Trophoblast cell (in vitro differentiated cells and primary cell): ENCODE data around the gene TMEM229B.

Experiments
- DNase-seq, 2 donors: peaks; one replicate each; pipeline ENCODE4 v3.0.0-alpha.2; 2016
- H2AFZ ChIP-seq: 2 replicates; pipeline ENCODE4 v1.6.1; 2013; ENCODE audit warnings: low read length, moderate library complexity, mild to moderate bottlenecking; ENCODE audit not compliant: insufficient read depth, poor library complexity
- H2AK5ac ChIP-seq: 2 replicates; pipeline ENCODE4 v1.6.1; 2013; ENCODE audit warnings: mild to moderate bottlenecking, low read length
- H2BK120ac ChIP-seq: 2 replicates; pipeline ENCODE4 v1.6.1; 2013; ENCODE audit warnings: low read length, mild to moderate bottlenecking, moderate library complexity; ENCODE audit not compliant: insufficient read depth, poor library complexity
- H2BK12ac ChIP-seq: 2 replicates; pipeline ENCODE4 v1.6.1; 2013; ENCODE audit warnings: mild to moderate bottlenecking, low read length, moderate library complexity
- H2BK5ac ChIP-seq: 2 replicates; pipeline ENCODE4 v1.6.1; 2013; ENCODE audit warnings: low read length, low read depth, moderate library complexity, mild to moderate bottlenecking; ENCODE audit not compliant: poor library complexity
- H3K14ac ChIP-seq: 2 replicates; pipeline ENCODE4 v1.6.1; 2013; ENCODE audit warnings: mild to moderate bottlenecking, low read length
- H3K18ac ChIP-seq: 2 replicates; pipeline ENCODE4 v1.6.1; 2013; ENCODE audit warnings: mild to moderate bottlenecking, low read length
- H3K23ac ChIP-seq: 2 replicates; pipeline ENCODE4 v1.6.1; 2013; ENCODE audit warnings: low read length
- H3K27ac ChIP-seq: 2 replicates; pipeline ENCODE4 v1.5.1; 2013; ENCODE audit warnings: low read depth, mild to moderate bottlenecking, inconsistent platforms, low read length, moderate library complexity
- H3K27me3 ChIP-seq: 2 replicates; pipeline ENCODE4 v1.6.1; 2013; ENCODE audit warnings: inconsistent platforms, mild to moderate bottlenecking, low read length, moderate library complexity; ENCODE audit not compliant: insufficient read depth
- H3K36me3 ChIP-seq, 2 experiments: 1 replicate in 1 of 2; 2 replicates in 1 of 2; pipeline ENCODE4 v1.6.1; 2013; ENCODE audit warnings: low read length in 2 of 2, mild to moderate bottlenecking in 2 of 2, moderate library complexity in 1 of 2; ENCODE audit not compliant: insufficient read depth in 2 of 2, control insufficient read depth in 1 of 2
- H3K4ac ChIP-seq: 2 replicates; pipeline ENCODE4 v1.6.1; 2013; ENCODE audit warnings: low read depth, mild to moderate bottlenecking, low read length, moderate library complexity
- H3K4me1 ChIP-seq, 2 experiments: 1 replicate in 1 of 2; 2 replicates in 1 of 2; pipeline ENCODE4 v1.6.1; 2013; ENCODE audit warnings: low read length in 2 of 2, mild to moderate bottlenecking in 2 of 2, moderate library complexity in 1 of 2; ENCODE audit not compliant: insufficient read depth in 2 of 2, control insufficient read depth in 1 of 2
- H3K4me2 ChIP-seq: 2 replicates; pipeline ENCODE4 v1.6.1; 2013; ENCODE audit warnings: inconsistent platforms, mild to moderate bottlenecking, low read length, moderate library complexity
- H3K4me3 ChIP-seq: 2 replicates; pipeline ENCODE4 v1.5.1; 2013; ENCODE audit warnings: mild to moderate bottlenecking, low read depth, low read length, inconsistent platforms
- H3K79me1 ChIP-seq: one replicate; pipeline ENCODE4 v1.6.1; 2013; ENCODE audit warnings: low read length
- H3K79me2 ChIP-seq: 2 replicates; pipeline ENCODE4 v1.6.1; 2013; ENCODE audit warnings: low read length, mild to moderate bottlenecking; ENCODE audit not compliant: control insufficient read depth, insufficient read depth, poor library complexity
- H3K9ac ChIP-seq: 2 replicates; pipeline ENCODE4 v1.6.1; 2013; ENCODE audit warnings: mild to moderate bottlenecking, low read length
- H3K9me3 ChIP-seq: 2 replicates; pipeline ENCODE4 v1.6.1; 2013; ENCODE audit warnings: low read depth, mild to moderate bottlenecking, control low read depth, inconsistent platforms, low read length; ENCODE audit not compliant: insufficient read depth
- H4K12ac ChIP-seq: 2 replicates; pipeline ENCODE4 v1.6.1; 2013; ENCODE audit warnings: low read depth, mild to moderate bottlenecking, low read length, moderate library complexity
- H4K8ac ChIP-seq: 2 replicates; pipeline ENCODE4 v1.6.1; 2013; ENCODE audit warnings: low read depth, mild to moderate bottlenecking, low read length, moderate library complexity
- H4K91ac ChIP-seq: one replicate; pipeline ENCODE4 v1.6.1; 2013; ENCODE audit warnings: low read depth, mild to moderate bottlenecking, low read length, moderate library complexity
- WGBS: extraction: QIAGEN DNeasy Blood & Tissue Kit; methylation state at CpG from one replicate; pipeline ENCODE4 v1.1.7; 2013; ENCODE audit warnings: missing lambda C conversion rate; ENCODE audit not compliant: insufficient read length, insufficient coverage; ENCODE audit errors: extremely low coverage; 5-methylcytosine and 5-hydroxymethylcytosine counted together

Gene TMEM229B

GRCh38 chr14:67425608-67426007, 62.9 kb downstream of the TMEM229B start:
- H3K9me3 ChIP-seq: no peaks in the 10 kb centered on the region
- no peak overlapping the region for H4K8ac ChIP-seq
- no peak for DNase-seq
- H2AFZ ChIP-seq: no peak overlapping the region
- H3K23ac ChIP-seq: no peak overlapping the region
- H3K14ac ChIP-seq: no peak overlapping the region
- H2BK12ac ChIP-seq: no peak overlapping the region
- H3K27me3 ChIP-seq: no peaks in the 10 kb centered on the region
- no peak overlapping the region for H4K12ac ChIP-seq
- no peak overlapping the region for H3K4ac ChIP-seq
- H2BK5ac ChIP-seq: no peak overlapping the region
- H3K4me1 ChIP-seq: no peaks in the 10 kb centered on the region
- no peak overlapping the region for H4K91ac ChIP-seq
- no CpG with 5 or more reads among the region's 4 CpGs for WGBS
- H3K79me2 ChIP-seq: no peaks in the 10 kb centered on the region
- H2AK5ac ChIP-seq: no peak overlapping the region
- H3K27ac ChIP-seq: no peak overlapping the region
- H3K79me1 ChIP-seq: no peaks in the 10 kb centered on the region
- H2BK120ac ChIP-seq: no peak overlapping the region
- H3K18ac ChIP-seq: no peak overlapping the region
- no peaks in the 10 kb centered on the region for H3K36me3 ChIP-seq
- no peak overlapping the region for H3K9ac ChIP-seq
- H3K4me3 ChIP-seq: no peak overlapping the region
- no peak overlapping the region for H3K4me2 ChIP-seq

- H3K4ac ChIP-seq: no peak overlapping the region
- H4K8ac ChIP-seq: no peak overlapping the region
- no peak overlapping the region for H4K12ac ChIP-seq
- H3K18ac ChIP-seq: no peak overlapping the region
- no peak overlapping the region for H3K4me2 ChIP-seq
- no peak for DNase-seq
- H2BK5ac ChIP-seq: no peak overlapping the region
- no peak overlapping the region for H2AK5ac ChIP-seq
- no peak overlapping the region for H3K4me3 ChIP-seq
- H3K27ac ChIP-seq: no peak overlapping the region
- no peaks in the 10 kb centered on the region for H3K36me3 ChIP-seq
- no peaks in the 10 kb centered on the region for H3K27me3 ChIP-seq
- no peak overlapping the region for H2AFZ ChIP-seq
- H3K79me1 ChIP-seq: no peaks in the 10 kb centered on the region
- H3K9ac ChIP-seq: no peak overlapping the region
- no CpG with 5 or more reads among the region's 3 CpGs for WGBS
- no peak overlapping the region for H2BK120ac ChIP-seq
- no peak overlapping the region for H3K23ac ChIP-seq
- no peak overlapping the region for H3K14ac ChIP-seq
- H3K79me2 ChIP-seq: no peaks in the 10 kb centered on the region
- H3K9me3 ChIP-seq: no peaks in the 10 kb centered on the region
- no peak overlapping the region for H2BK12ac ChIP-seq
- no peak overlapping the region for H4K91ac ChIP-seq
- H3K4me1 ChIP-seq: no peaks in the 10 kb centered on the region
Measured at GRCh38 chr14:67424539-67424938, 64.0 kb downstream of the TMEM229B start.

- H2BK5ac ChIP-seq: no peak overlapping the region
- no peak overlapping the region for H3K4me2 ChIP-seq
- no peak overlapping the region for H4K12ac ChIP-seq
- no peak overlapping the region for H3K9ac ChIP-seq
- no peak overlapping the region for H2AFZ ChIP-seq
- H4K91ac ChIP-seq: no peak overlapping the region
- peaks cover 1% of the 10 kb centered on the region for H3K9me3 ChIP-seq
- no peak overlapping the region for H3K18ac ChIP-seq
- H2AK5ac ChIP-seq: no peak overlapping the region
- no peaks in the 10 kb centered on the region for H3K36me3 ChIP-seq
- WGBS: no CpG with 5 or more reads among the region's 2 CpGs
- no peak overlapping the region for H3K14ac ChIP-seq
- no peak overlapping the region for H3K23ac ChIP-seq
- H3K4ac ChIP-seq: no peak overlapping the region
- no peak overlapping the region for H2BK12ac ChIP-seq
- H4K8ac ChIP-seq: no peak overlapping the region
- no peaks in the 10 kb centered on the region for H3K79me2 ChIP-seq
- no peak overlapping the region for H2BK120ac ChIP-seq
- no peak overlapping the region for H3K27ac ChIP-seq
- no peak overlapping the region for H3K4me3 ChIP-seq
- H3K4me1 ChIP-seq: peaks cover 3% of the 10 kb centered on the region in 2 experiments
- no peaks in the 10 kb centered on the region for H3K27me3 ChIP-seq
- no peak for DNase-seq
- H3K79me1 ChIP-seq: no peaks in the 10 kb centered on the region
Measured at GRCh38 chr14:67423424-67423823, 65.1 kb downstream of the TMEM229B start.

GRCh38 chr14:67421356-67422224, 66.9 kb downstream of the TMEM229B start:
- Histone ChIP-seq H2AK5ac (no peak overlapping the region), H2BK12ac (no peak overlapping the region), H4K12ac (no peak overlapping the region), H3K9me3 (peaks cover 1% of the 10 kb centered on the region), H3K27me3 (no peaks in the 10 kb centered on the region), H3K79me1 (no peaks in the 10 kb centered on the region), H3K4ac (no peak overlapping the region), H2BK5ac (no peak overlapping the region), H2AFZ (no peak overlapping the region), H2BK120ac (no peak overlapping the region), H3K4me3 (no peak overlapping the region), H3K27ac (no peak overlapping the region), H4K8ac (no peak overlapping the region), H3K4me1 (peaks cover 3% of the 10 kb centered on the region in 2 experiments), H3K23ac (no peak overlapping the region), H3K36me3 (no peaks in the 10 kb centered on the region), H3K18ac (no peak overlapping the region), H3K14ac (no peak overlapping the region), H4K91ac (no peak overlapping the region), H3K9ac (no peak overlapping the region), H3K4me2 (no peak overlapping the region), H3K79me2 (no peaks in the 10 kb centered on the region)
- DNase-seq: no peak
- no CpG with 5 or more reads among the region's 11 CpGs for WGBS
